H1 (cell line): ENCODE results near the gene ZNF148. TPM values are rescaled to one million over a fixed set of nuclear protein-coding genes. Genes with fewer than 3 reads are reported as not detected.

Experiments
- BACH1 ChIP-seq: IDR thresholded peaks from 2 replicates; pipeline ENCODE4 v1.6.1; 2012; ENCODE audit warnings: low read length, improper control_type of control experiment
- CHD1 ChIP-seq: IDR thresholded peaks from 2 replicates; pipeline ENCODE4 v1.6.1; 2012; ENCODE audit warnings: low read depth, low read length, improper control_type of control experiment
- EZH2 ChIP-seq: fragments of 200-600 bp; sonication (generic); IDR thresholded peaks from 2 replicates; pipeline ENCODE4 v1.7.1; 2012; ENCODE audit warnings: low read depth, mild to moderate bottlenecking, moderate library complexity, low read length, inconsistent platforms; ENCODE audit not compliant: severe bottlenecking
- JUN ChIP-seq: IDR thresholded peaks from 2 replicates; pipeline ENCODE4 v1.6.1; 2011; ENCODE audit warnings: low read depth, mild to moderate bottlenecking, improper control_type of control experiment, low read length
- KDM5A ChIP-seq: fragments of 200-600 bp; IDR thresholded peaks from 2 replicates; pipeline ENCODE4 v1.7.1; 2012; ENCODE audit warnings: mild to moderate bottlenecking, low read length, inconsistent platforms, mixed read lengths
- NANOG ChIP-seq: IDR thresholded peaks from 2 replicates; pipeline ENCODE4 v1.6.1; 2011; ENCODE audit warnings: low read length, low read depth, mild to moderate bottlenecking, inconsistent platforms; ENCODE audit not compliant: insufficient read depth, poor library complexity, severe bottlenecking
- NRF1 ChIP-seq: IDR thresholded peaks from 2 replicates; pipeline ENCODE4 v1.6.1; 2011; ENCODE audit warnings: mild to moderate bottlenecking, low read depth, low read length, improper control_type of control experiment
- PHF8 ChIP-seq: fragments of 200-600 bp; sonication (generic); conservative IDR thresholded peaks from 2 replicates; pipeline ENCODE4 v1.7.1; 2012; ENCODE audit warnings: low read depth, mild to moderate bottlenecking, inconsistent platforms, low read length, moderate library complexity
- RXRA ChIP-seq: IDR thresholded peaks from 2 replicates; pipeline ENCODE4 v1.6.1; 2011; ENCODE audit warnings: low read depth, mild to moderate bottlenecking, low read length, moderate library complexity; ENCODE audit not compliant: insufficient read depth
- SIX5 ChIP-seq: IDR thresholded peaks from 2 replicates; pipeline ENCODE4 v1.6.1; 2011; ENCODE audit warnings: mild to moderate bottlenecking, low read depth, low read length
- SP1 ChIP-seq: IDR thresholded peaks from 2 replicates; pipeline ENCODE4 v1.6.1; 2011; ENCODE audit warnings: low read depth, low read length
- polyA plus RNA-seq, 7 experiments: library from polyadenylated mRNA; depleted of rRNA in 3 of 7; stranded (reverse) in 5 of 7; unstranded in 2 of 7; fragments of >200 nt in 5 of 7; fragments of 200-250 nt in 2 of 7; gene quantifications; 1 replicate in 5 of 7; 2 replicates in 1 of 7; 4 replicates in 1 of 7; pipeline versions ENCODE4 v1.2.1 to v1.2.3, GENCODE V29; 2011 to 2013; ENCODE audit warnings: missing spikeins in 2 of 7, mixed read lengths in 2 of 7
- total RNA-seq: library from RNA; stranded (reverse); fragmentation: NEBNext Ultra II Directional; extraction: Animal tissue kit (Norgen Biotek cat#: 25700); gene quantifications from 2 replicates; pipeline ENCODE4 v1.2.1, GENCODE V29; 2021

ZNF148 gene
- total and polyA plus RNA-seq, 2 of the 8 experiments (the other 6 are each of a cell fraction or from before 2014, with no cell fraction given) = 3.7 to 22.6 TPM

- no peak for TF ChIP-seq NANOG
- no peak for TF ChIP-seq EZH2
- TF ChIP-seq NRF1 = no peak
- TF ChIP-seq SIX5 = no peak
- TF ChIP-seq RXRA = no peak
- TF ChIP-seq KDM5A = no peak
- no peak for TF ChIP-seq PHF8
- no peak for TF ChIP-seq CHD1
- no peak for TF ChIP-seq SP1
- no peak for TF ChIP-seq JUN
- TF ChIP-seq BACH1 = no peak
Measured at GRCh38 chr3:125381743-125382142, 6.6 kb upstream of the ZNF148 start (continued).
